Astrocyte (in vitro differentiated cells and primary cell): ENCODE results near the gene CCDC146.

Source experiments
- CTCF ChIP-seq: IDR thresholded peaks from 2 replicates; pipeline ENCODE4 v1.5.1; 2011; ENCODE audit warnings: low read depth, mild to moderate bottlenecking, inconsistent platforms, low read length, moderate library complexity; ENCODE audit not compliant: insufficient read depth
- EZH2 ChIP-seq: IDR thresholded peaks from 2 replicates; pipeline ENCODE4 v1.6.1; 2012; ENCODE audit warnings: mild to moderate bottlenecking, low read length, inconsistent platforms; ENCODE audit not compliant: insufficient read depth

GRCh38 chr7:77326131-77326530 lies 203.7 kb downstream of the CCDC146 start:
- TF ChIP-seq CTCF: no peak
- no peak for TF ChIP-seq EZH2
